RWPE2 (cell line): Measurements from ENCODE around the gene TBC1D3B.

Experiments used
- ATAC-seq: fragments of 200-7000 bp; cut with Tn5 transposase; 3 replicates; pipeline ENCODE4 v1.9.1; 2021; ENCODE audit warnings: low read depth
- DNase-seq: peaks from one replicate; pipeline ENCODE4 v3.0.0-alpha.2; 2020; ENCODE audit warnings: low spot score
- H3K27ac ChIP-seq: fragments of 450-650 bp; 2 replicates; pipeline ENCODE4 v1.5.1; 2017; ENCODE audit warnings: mild to moderate bottlenecking; ENCODE audit not compliant: poor library complexity, severe bottlenecking
- H3K27me3 ChIP-seq: fragments of 250-450 bp; sonication (Bioruptor Pico); 2 replicates; pipeline ENCODE4 v1.5.1; 2021; ENCODE audit warnings: mild to moderate bottlenecking, moderate library complexity; ENCODE audit not compliant: insufficient read depth, poor library complexity, severe bottlenecking
- H3K36me3 ChIP-seq: fragments of 250-450 bp; sonication (Bioruptor Pico); 2 replicates; pipeline ENCODE4 v1.5.1; 2020; ENCODE audit warnings: low read depth, mild to moderate bottlenecking, moderate library complexity
- H3K4me1 ChIP-seq: fragments of 250-450 bp; sonication (Bioruptor Pico); 2 replicates; pipeline ENCODE4 v1.5.1; 2021; ENCODE audit warnings: mild to moderate bottlenecking, moderate library complexity; ENCODE audit not compliant: insufficient read depth, poor library complexity, severe bottlenecking
- H3K4me3 ChIP-seq: fragments of 250-450 bp; sonication (Bioruptor Pico); 2 replicates; pipeline ENCODE4 v1.5.1; 2021; ENCODE audit warnings: mild to moderate bottlenecking, moderate library complexity; ENCODE audit not compliant: severe bottlenecking
- H3K9me3 ChIP-seq: fragments of 250-450 bp; sonication (Bioruptor Pico); 2 replicates; pipeline ENCODE4 v1.5.1; 2021; ENCODE audit warnings: mild to moderate bottlenecking, moderate library complexity; ENCODE audit not compliant: severe bottlenecking
- CTCF ChIP-seq: fragments of 450-650 bp; IDR thresholded peaks from one replicate; pipeline ENCODE4 v1.5.1; 2017; ENCODE audit warnings: mild to moderate bottlenecking, moderate library complexity; ENCODE audit not compliant: poor library complexity, severe bottlenecking

Gene TBC1D3B

GRCh38 chr17:36142235-36142634 is 34.2 kb downstream of the TBC1D3B start:
- H3K36me3 ChIP-seq = no peaks in the 10 kb centered on the region
- ATAC-seq (no peak), DNase-seq (no peak)
- H3K4me1 ChIP-seq = no peaks in the 10 kb centered on the region
- H3K27me3 ChIP-seq = peaks cover 14% of the 10 kb centered on the region
- no peak overlapping the region for H3K4me3 ChIP-seq
- no peak overlapping the region for H3K27ac ChIP-seq
- H3K9me3 ChIP-seq = no peaks in the 10 kb centered on the region
- no peak for TF ChIP-seq CTCF

DNA sequence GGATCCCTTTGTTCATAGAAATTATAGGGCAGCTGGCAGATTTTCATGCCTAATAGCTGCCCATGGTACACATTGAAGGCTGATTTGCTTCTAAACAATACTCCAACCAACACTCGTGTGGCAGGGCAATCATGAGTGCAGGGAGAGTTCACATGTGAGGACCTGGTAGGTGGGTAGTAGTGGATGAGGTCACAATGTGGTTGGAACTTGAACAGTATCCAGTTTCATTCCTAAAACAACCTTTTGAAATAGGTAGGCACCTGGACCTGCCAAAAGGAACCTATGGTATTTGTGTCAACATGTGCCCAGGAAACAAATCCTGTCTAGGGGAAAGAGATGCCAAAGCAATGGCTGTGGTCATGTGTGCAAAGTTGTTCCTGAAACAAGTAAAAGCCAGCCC is 40.0 kb downstream of the TBC1D3B start:
- Histone ChIP-seq H3K27me3 (peaks cover 9% of the 10 kb centered on the region), H3K4me1 (no peaks in the 10 kb centered on the region), H3K4me3 (no peak overlapping the region), H3K9me3 (no peaks in the 10 kb centered on the region), H3K27ac (no peak overlapping the region), H3K36me3 (no peaks in the 10 kb centered on the region)
- ATAC-seq (no peak), DNase-seq (no peak)
- no peak for TF ChIP-seq CTCF

GRCh38 chr17:36136036-36136435 is 40.4 kb downstream of the TBC1D3B start:
- H3K36me3 ChIP-seq = no peaks in the 10 kb centered on the region
- no peaks in the 10 kb centered on the region for H3K4me1 ChIP-seq
- peaks cover 9% of the 10 kb centered on the region for H3K27me3 ChIP-seq
- no peak for TF ChIP-seq CTCF
- no peak overlapping the region for H3K27ac ChIP-seq
- ATAC-seq (no peak), DNase-seq (no peak)
- H3K4me3 ChIP-seq = no peak overlapping the region
- H3K9me3 ChIP-seq = no peaks in the 10 kb centered on the region

DNA sequence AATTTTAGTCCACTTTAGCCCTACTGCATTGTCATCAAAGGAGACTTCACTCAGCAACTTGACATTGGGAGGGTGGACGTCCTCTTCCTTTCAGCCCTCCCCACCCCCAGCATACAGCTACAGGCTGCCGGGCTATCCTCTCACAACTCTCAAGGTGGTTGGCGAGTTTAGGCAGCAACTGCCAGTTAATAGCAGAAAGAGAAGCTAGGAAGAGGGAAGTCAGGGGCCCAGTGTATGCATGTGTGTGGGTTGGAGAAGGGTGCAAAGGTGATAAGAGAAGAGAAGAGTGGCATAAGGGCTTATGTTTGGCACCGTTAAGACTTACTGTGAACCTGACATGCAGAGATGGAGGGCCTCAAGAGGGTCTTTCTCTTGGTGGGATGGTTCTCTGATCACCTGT is 41.0 kb downstream of the TBC1D3B start:
- Histone ChIP-seq H3K9me3 (no peaks in the 10 kb centered on the region), H3K4me1 (no peaks in the 10 kb centered on the region), H3K27ac (no peak overlapping the region), H3K27me3 (peaks cover 9% of the 10 kb centered on the region), H3K36me3 (no peaks in the 10 kb centered on the region), H3K4me3 (no peak overlapping the region)
- TF ChIP-seq CTCF = no peak
- ATAC-seq (no peak), DNase-seq (no peak)

DNA sequence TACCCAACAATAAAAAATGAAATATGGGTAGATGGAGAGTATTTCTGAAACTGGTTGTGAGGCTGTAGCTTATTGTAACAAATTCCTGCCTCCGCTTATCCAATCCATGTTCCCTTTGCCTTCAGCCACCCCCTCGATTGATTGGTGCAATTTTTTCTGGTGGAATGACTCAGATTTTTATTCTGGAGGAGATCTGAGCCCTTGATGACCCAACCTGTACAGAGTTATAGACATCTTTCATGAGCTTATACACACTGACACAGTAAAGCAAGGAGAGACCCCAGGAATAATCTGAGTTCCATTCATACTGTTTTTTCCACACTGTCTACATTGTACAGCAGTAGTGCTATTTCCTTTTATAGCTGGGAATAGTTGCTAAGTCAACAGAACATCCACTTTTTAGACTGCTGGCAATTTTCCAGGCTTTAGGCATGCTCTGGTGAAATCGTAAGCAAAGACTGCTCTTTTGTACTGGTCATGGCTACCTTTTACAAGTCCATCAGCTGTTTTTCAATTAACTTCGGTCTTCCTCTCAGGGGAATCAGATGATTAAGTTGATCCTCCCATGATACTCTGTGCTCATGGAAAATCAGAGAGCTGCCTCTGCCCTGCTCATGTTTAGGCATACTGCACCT is 42.7 kb downstream of the TBC1D3B start:
- no peak overlapping the region for H3K4me3 ChIP-seq
- H3K36me3 ChIP-seq = no peaks in the 10 kb centered on the region
- ATAC-seq (no peak), DNase-seq (no peak)
- no peak for TF ChIP-seq CTCF
- no peaks in the 10 kb centered on the region for H3K4me1 ChIP-seq
- H3K27ac ChIP-seq = no peak overlapping the region
- no peaks in the 10 kb centered on the region for H3K9me3 ChIP-seq
- peaks cover 15% of the 10 kb centered on the region for H3K27me3 ChIP-seq
